SK-N-SH (cell line): Measurements from ENCODE around the gene SLC16A13. TPM values are rescaled to one million over a fixed set of nuclear protein-coding genes. Genes with fewer than 3 reads are reported as not detected.

Experiments
- CTCF ChIA-PET: fragments of 300-600, 350-600 bp; formaldehyde crosslinking; extraction: SDS; loops from one replicate; lab custom pipeline; 2021; lab: Yijun Ruan, JAX
- POLR2A ChIA-PET: fragments of 350-600 bp; sonication (Branson Sonifier 250); formaldehyde crosslinking; extraction: SDS; loops from one replicate; lab custom pipeline; 2020; ENCODE audit warnings: antibody characterized with exemption, inconsistent platforms; lab: Yijun Ruan, JAX
- DNase-seq: peaks from one replicate; pipeline ENCODE4 v3.0.0; 2012
- H2AFZ ChIP-seq: fragments of 200-600 bp; sonication (generic); 2 replicates; pipeline ENCODE4 v1.8.1; 2016; ENCODE audit warnings: antibody characterized with exemption, mild to moderate bottlenecking, low read depth
- H3F3A ChIP-seq: fragments of 200-600 bp; sonication (generic); replicated peaks from 2 replicates; pipeline ENCODE3; 2016; ENCODE audit warnings: antibody characterized with exemption, mild to moderate bottlenecking; ENCODE audit not compliant: insufficient read depth
- H3K27ac ChIP-seq, 2 experiments: fragments of 200-500 bp in 1 of 2; fragments of 200-600 bp in 1 of 2; sonication (Bioruptor generic) in 1 of 2; sonication (generic), shearing (Covaris generic) in 1 of 2; 2 replicates each; pipeline versions ENCODE4 v1.5.1 to v1.6.1; 2014 to 2016; ENCODE audit warnings: low read depth in 2 of 2, inconsistent platforms in 1 of 2, low read length in 1 of 2, mild to moderate bottlenecking in 1 of 2, mixed read lengths in 1 of 2
- H3K27me3 ChIP-seq: fragments of 200-600 bp; sonication (generic), shearing (Covaris generic); 2 replicates; pipeline ENCODE4 v1.6.1; 2016; ENCODE audit warnings: mixed run types; ENCODE audit not compliant: insufficient read depth
- H3K36me3 ChIP-seq, 2 experiments: fragments of 200-500 bp in 1 of 2; fragments of 200-600 bp in 1 of 2; sonication (Bioruptor generic) in 1 of 2; sonication (generic) in 1 of 2; replicated peaks in 1 of 2; 2 replicates each; pipeline versions ENCODE3 to v1.5.1; 2014 to 2016; ENCODE audit warnings: low read length in 1 of 2, mild to moderate bottlenecking in 1 of 2; ENCODE audit not compliant: insufficient read depth in 2 of 2, control insufficient read depth in 1 of 2
- H3K4me1 ChIP-seq, 2 experiments: fragments of 200-500 bp in 1 of 2; fragments of 200-600 bp in 1 of 2; sonication (Bioruptor generic) in 1 of 2; sonication (generic), shearing (Covaris generic) in 1 of 2; 2 replicates each; pipeline versions ENCODE4 v1.5.1 to v1.6.1; 2014 to 2016; ENCODE audit warnings: low read depth in 1 of 2, low read length in 1 of 2, mixed run types in 1 of 2; ENCODE audit not compliant: insufficient read depth in 2 of 2, control insufficient read depth in 1 of 2
- H3K4me2 ChIP-seq: fragments of 200-600 bp; sonication (generic), shearing (Covaris generic); 2 replicates; pipeline ENCODE4 v1.6.1; 2017; ENCODE audit warnings: mixed run types
- H3K4me3 ChIP-seq, 2 experiments: fragments of 200-500 bp in 1 of 2; fragments of 200-600 bp in 1 of 2; sonication (Bioruptor generic) in 1 of 2; sonication (generic), shearing (Covaris generic) in 1 of 2; 2 replicates each; pipeline versions ENCODE4 v1.5.1 to v1.8.1; 2014 to 2016; ENCODE audit warnings: low read depth in 2 of 2, inconsistent platforms in 1 of 2, low read length in 1 of 2, mild to moderate bottlenecking in 1 of 2, mixed read lengths in 1 of 2, moderate library complexity in 1 of 2
- H3K79me2 ChIP-seq: fragments of 200-600 bp; sonication (generic); 2 replicates; pipeline ENCODE4 v1.8.1; 2017; ENCODE audit warnings: mild to moderate bottlenecking; ENCODE audit not compliant: insufficient read depth
- H3K9ac ChIP-seq: fragments of 200-600 bp; sonication (generic); 2 replicates; pipeline ENCODE4 v1.6.1; 2017; ENCODE audit warnings: mixed run types
- H3K9me2 ChIP-seq: fragments of 200-600 bp; sonication (generic); 2 replicates; pipeline ENCODE4 v1.6.1; 2017; ENCODE audit warnings: mixed run types
- H3K9me3 ChIP-seq: fragments of 200-600 bp; sonication (generic); 2 replicates; pipeline ENCODE4 v1.6.1; 2017; ENCODE audit warnings: mixed run types, mild to moderate bottlenecking, moderate library complexity
- H4K20me1 ChIP-seq: fragments of 200-600 bp; sonication (generic); 2 replicates; pipeline ENCODE4 v1.6.1; 2017; ENCODE audit warnings: mild to moderate bottlenecking, mixed run types; ENCODE audit not compliant: insufficient read depth
- CHD2 ChIP-seq: fragments of 150-350 bp; IDR thresholded peaks from 2 replicates; pipeline ENCODE4 v1.6.1; 2018; ENCODE audit warnings: low read length; ENCODE audit not compliant: partially characterized antibody
- EP300 ChIP-seq, 2 experiments: IDR thresholded peaks; 2 replicates each; pipeline versions ENCODE4 v1.4.0 to v1.6.1; 2012; ENCODE audit warnings: borderline replicate concordance in 1 of 2, low read depth in 1 of 2, low read length in 1 of 2
- EZH2phosphoT487 ChIP-seq: fragments of 200-600 bp; sonication (generic); IDR thresholded peaks from 2 replicates; pipeline ENCODE4 v1.6.1; 2017; ENCODE audit warnings: low read depth, mixed run types, mild to moderate bottlenecking, antibody characterized with exemption, moderate library complexity, borderline replicate concordance
- FOSL2 ChIP-seq: IDR thresholded peaks from 2 replicates; pipeline ENCODE4 v1.4.0; 2012; ENCODE audit warnings: low read depth, mild to moderate bottlenecking, moderate library complexity, borderline replicate concordance
- FOXJ3 ChIP-seq: sonication (generic); formaldehyde crosslinking; IDR thresholded peaks from 2 replicates; pipeline ENCODE4 v1.5.1; 2020; ENCODE audit warnings: mild to moderate bottlenecking, missing genetic modification reagents
- FOXM1 ChIP-seq: IDR thresholded peaks from 2 replicates; pipeline ENCODE4 v1.4.0; 2012; ENCODE audit warnings: low read depth, mild to moderate bottlenecking
- GATA2 ChIP-seq: sonication (generic); formaldehyde crosslinking; IDR thresholded peaks from 2 replicates; pipeline ENCODE4 v1.5.0; 2020; ENCODE audit warnings: mild to moderate bottlenecking, missing genetic modification reagents
- IRF3 ChIP-seq: fragments of 150-350 bp; IDR thresholded peaks from 2 replicates; pipeline ENCODE4 v1.6.1; 2016; ENCODE audit warnings: mild to moderate bottlenecking, low read depth, low read length
- NFIC ChIP-seq: IDR thresholded peaks from 2 replicates; pipeline ENCODE4 v1.4.0; 2012; ENCODE audit warnings: borderline replicate concordance
- RFX5 ChIP-seq: IDR thresholded peaks from 2 replicates; pipeline ENCODE4 v1.6.1; 2012; ENCODE audit warnings: mild to moderate bottlenecking, improper control_type of control experiment, low read length
- RXRA ChIP-seq: IDR thresholded peaks from 2 replicates; pipeline ENCODE4 v1.4.0; 2012; ENCODE audit warnings: low read depth, mild to moderate bottlenecking, borderline replicate concordance
- SIN3A ChIP-seq: IDR thresholded peaks from 2 replicates; pipeline ENCODE4 v1.6.1; 2012; ENCODE audit warnings: low read depth, mild to moderate bottlenecking, low read length, moderate library complexity, borderline replicate concordance
- SMC3 ChIP-seq: IDR thresholded peaks from 2 replicates; pipeline ENCODE4 v1.6.1; 2012; ENCODE audit warnings: low read depth, low read length, improper control_type of control experiment
- TCF12 ChIP-seq: IDR thresholded peaks from 2 replicates; pipeline ENCODE4 v1.4.0; 2012
- USF1 ChIP-seq: IDR thresholded peaks from 2 replicates; pipeline ENCODE4 v1.4.0; 2012; ENCODE audit warnings: low read depth, borderline replicate concordance
- ZBTB33 ChIP-seq: IDR thresholded peaks from 2 replicates; pipeline ENCODE4 v1.4.0; 2012; ENCODE audit warnings: low read depth, borderline replicate concordance
- WGBS: methylation state at CpG from one replicate; pipeline ENCODE4 v1.1.6; 2017; ENCODE audit warnings: low lambda C conversion rate; 5-methylcytosine and 5-hydroxymethylcytosine counted together
- polyA plus RNA-seq, 3 experiments: library from polyadenylated mRNA; depleted of rRNA; stranded (reverse); fragments of >200 nt; gene quantifications; 2 replicates each; pipeline ENCODE4 v1.2.3, GENCODE V29; 2012
- TF ChIP-seq, protein P1 (sequence below): IDR thresholded peaks from 2 replicates; pipeline ENCODE4; 2012

SLC16A13 gene
- polyA plus RNA-seq, 1 of the 3 experiments (the other 2 are of a cell fraction), result 3.9 TPM

DNA sequence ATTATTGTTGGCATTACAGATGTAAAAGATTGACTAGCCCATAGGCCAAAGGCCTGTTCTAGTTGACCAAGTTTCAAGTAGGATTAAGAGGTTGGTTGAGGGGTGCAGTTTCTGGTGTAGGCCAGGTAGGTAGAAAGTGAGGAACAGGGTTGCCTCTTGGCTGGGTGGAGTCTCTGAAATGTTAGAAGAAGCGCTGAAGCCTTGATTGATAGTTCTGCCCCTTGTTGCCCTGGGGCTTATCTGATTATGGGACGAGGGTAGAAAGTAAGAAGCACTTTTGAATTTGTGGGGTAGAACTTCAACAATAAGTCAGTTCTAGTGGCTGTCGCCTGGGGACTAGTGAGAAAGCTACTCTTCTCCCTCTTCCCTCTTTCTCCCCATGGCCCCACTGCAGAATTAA is 6.7 kb upstream of the SLC16A13 start:
- Histone ChIP-seq H3K9me2 (no peaks in the 10 kb centered on the region), H3K9me3 (no peaks in the 10 kb centered on the region), H3K9ac (no peak overlapping the region), H3K4me1 (peaks cover 0 to 1% of the 10 kb centered on the region in 2 experiments; a peak in 1 of 4 replicates), H2AFZ (no peak overlapping the region), H3K4me2 (no peak overlapping the region), H3K36me3 (no peaks in the 10 kb centered on the region), H3K27me3 (no peaks in the 10 kb centered on the region), H3F3A (peaks cover 4% of the 10 kb centered on the region), H3K79me2 (no peaks in the 10 kb centered on the region), H3K4me3 (no peak overlapping the region), H3K27ac (no peak overlapping the region), H4K20me1 (no peaks in the 10 kb centered on the region)
- 64% methylated on average over 3 of the region's 3 CpGs for WGBS
- POLR2A ChIA-PET, result no interaction called here
- DNase-seq, result no peak
- no peak for TF ChIP-seq GATA2 (CRISPR knock-in tag)
- TF ChIP-seq SIN3A, result no peak
- TF ChIP-seq IRF3, result no peak
- no peak for TF ChIP-seq RXRA
- no peak for TF ChIP-seq EP300 (IDR thresholded peaks at IDR 0.05; ENCODE audit: borderline replicate concordance in 1 of 2, low read depth in 1 of 2, low read length in 1 of 2)
- no peak for TF ChIP-seq FOSL2
- TF ChIP-seq ZBTB33, result no peak
- CTCF ChIA-PET, result no interaction called here

- ChIA-PET POLR2A (no interaction called here), CTCF (interaction anchor here (2.2 kb wide), 1 partner anchor 8 kb away, joined by 9 read pairs; no protein-coding TSS in a partner anchor)
- Histone ChIP-seq H4K20me1 (no peaks in the 10 kb centered on the region), H2AFZ (no peak overlapping the region), H3K9ac (no peak overlapping the region), H3K36me3 (no peaks in the 10 kb centered on the region)
- no peak for DNase-seq
- TF ChIP-seq RFX5 (no peak), FOXJ3 (CRISPR knock-in tag) (no peak), RXRA (no peak), EP300 (IDR thresholded peaks at IDR 0.05; ENCODE audit: borderline replicate concordance in 1 of 2, low read depth in 1 of 2, low read length in 1 of 2) (no peak), CHD2 (no peak), FOXM1 (no peak), TCF12 (no peak), EZH2phosphoT487 (no peak), FOSL2 (no peak), USF1 (no peak), NFIC (no peak), SMC3 (no peak)
- TF ChIP-seq, protein P1, sequence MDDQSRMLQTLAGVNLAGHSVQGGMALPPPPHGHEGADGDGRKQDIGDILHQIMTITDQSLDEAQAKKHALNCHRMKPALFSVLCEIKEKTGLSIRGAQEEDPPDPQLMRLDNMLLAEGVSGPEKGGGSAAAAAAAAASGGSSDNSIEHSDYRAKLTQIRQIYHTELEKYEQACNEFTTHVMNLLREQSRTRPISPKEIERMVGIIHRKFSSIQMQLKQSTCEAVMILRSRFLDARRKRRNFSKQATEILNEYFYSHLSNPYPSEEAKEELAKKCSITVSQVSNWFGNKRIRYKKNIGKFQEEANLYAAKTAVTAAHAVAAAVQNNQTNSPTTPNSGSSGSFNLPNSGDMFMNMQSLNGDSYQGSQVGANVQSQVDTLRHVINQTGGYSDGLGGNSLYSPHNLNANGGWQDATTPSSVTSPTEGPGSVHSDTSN, result no peak
- TF ChIP-seq, all 33 proteins: peak for 0
- Histone ChIP-seq H3K9me2 (no peaks in the 10 kb centered on the region), H3K4me3 (no peak overlapping the region), H3F3A (peaks cover 4% of the 10 kb centered on the region), H3K27ac (no peak overlapping the region), H3K4me1 (no peaks in the 10 kb centered on the region), H3K9me3 (no peaks in the 10 kb centered on the region), H3K27me3 (no peaks in the 10 kb centered on the region), H3K79me2 (no peaks in the 10 kb centered on the region), H3K4me2 (no peak overlapping the region)
- WGBS, result 86% methylated on average over 8 of the region's 8 CpGs
Observed at GRCh38 chr17:7029659-7030058, 6.2 kb upstream of the SLC16A13 start.
